SK-N-DZ (cell line): Measurements from ENCODE around the gene NEDD8.

Experiments used
- DNase-seq: peaks from one replicate; pipeline ENCODE4 v3.0.0-alpha.2; 2015; ENCODE audit warnings: low spot score

Gene NEDD8

GRCh38 chr14:24263848-24264247, 31.7 kb upstream of the NEDD8 start:
- DNase-seq, result no peak

- no peak for DNase-seq
These were observed 30.9 kb upstream of the NEDD8 start, which contains the start of gene TGM1 for GRCh38 chr14:24262821-24263733. TSS of gene TGM1 (minus strand) at chr14:24263177. CDS start at chr14:24262352, 825 bp downstream.

DNA sequence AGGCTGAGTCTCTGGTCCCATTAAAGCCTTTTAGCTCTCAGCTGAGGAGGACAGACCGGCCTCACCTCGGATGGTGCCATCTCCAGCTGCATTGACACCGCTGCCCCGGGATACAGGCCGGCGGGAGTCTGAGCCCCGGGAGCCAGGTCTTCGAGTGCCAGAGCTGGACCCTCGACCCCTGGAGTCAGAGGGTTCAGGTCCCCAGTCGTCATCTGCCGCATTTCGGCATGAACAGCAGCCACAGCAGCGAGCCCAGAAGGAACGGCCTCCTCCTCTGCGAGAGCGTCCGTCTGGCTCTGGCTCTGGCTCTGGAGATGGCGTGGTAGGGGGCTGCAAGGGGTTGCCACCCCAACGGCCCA, 29.8 kb upstream of the NEDD8 start:
- DNase-seq, result no peak

DNA sequence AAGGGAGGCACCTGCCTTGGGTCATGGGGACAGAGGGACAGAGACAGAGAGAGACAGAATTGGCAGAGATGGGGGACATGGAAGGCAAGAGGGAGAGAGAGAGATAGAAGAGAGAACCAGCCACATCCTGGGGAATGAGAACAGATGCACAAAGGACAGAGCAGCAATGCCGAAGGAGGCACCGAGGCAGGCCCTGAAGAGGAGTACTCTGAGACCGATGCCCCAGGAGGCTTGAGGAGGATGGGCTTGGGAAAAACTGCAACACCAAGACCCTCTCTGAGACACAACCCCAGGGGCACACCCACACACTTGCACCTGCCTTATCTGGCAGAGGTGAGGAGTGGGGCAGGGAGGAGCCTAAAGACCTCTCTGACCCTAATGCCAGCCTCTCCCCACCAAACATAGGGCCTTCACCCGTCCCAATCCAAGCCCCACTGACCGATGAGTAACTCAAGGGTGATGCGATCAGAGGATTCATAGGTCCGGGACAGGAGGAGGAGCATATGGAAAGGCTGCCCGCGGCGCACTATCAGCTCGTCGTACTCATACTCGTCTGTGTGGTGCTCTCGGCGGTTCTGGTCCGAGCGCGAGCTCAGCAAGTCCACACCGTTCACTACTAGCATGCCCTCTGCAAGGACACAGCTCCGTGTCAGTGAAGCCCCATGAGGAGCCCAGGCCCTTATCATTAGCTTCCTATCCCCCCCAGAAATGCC, 29.2 kb upstream of the NEDD8 start:
- DNase-seq, result no peak

DNA sequence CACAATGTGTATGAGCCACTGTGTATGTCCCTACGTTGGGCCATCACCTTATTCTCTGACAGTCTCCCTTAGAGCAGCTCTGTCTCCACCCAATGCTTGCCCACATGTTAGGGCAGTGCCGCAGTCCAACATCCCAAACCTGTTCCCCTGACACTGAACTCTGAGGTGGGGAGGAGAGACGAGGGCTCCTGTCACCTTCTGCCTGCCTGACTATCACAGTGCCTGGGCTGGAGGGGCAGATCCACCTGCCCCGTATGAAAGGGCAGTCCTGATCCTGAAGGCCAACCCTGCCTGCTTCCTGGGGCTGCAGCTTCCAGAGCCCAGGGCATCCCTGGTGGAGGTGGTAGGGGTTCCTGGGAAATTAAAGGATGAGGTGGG, 28.6 kb upstream of the NEDD8 start:
- no peak for DNase-seq

- DNase-seq, result no peak
These were observed 28.0 kb upstream of the NEDD8 start for GRCh38 chr14:24260026-24260779.

- DNase-seq, result no peak
These were observed 27.3 kb upstream of the NEDD8 start for GRCh38 chr14:24259282-24260025.

DNA sequence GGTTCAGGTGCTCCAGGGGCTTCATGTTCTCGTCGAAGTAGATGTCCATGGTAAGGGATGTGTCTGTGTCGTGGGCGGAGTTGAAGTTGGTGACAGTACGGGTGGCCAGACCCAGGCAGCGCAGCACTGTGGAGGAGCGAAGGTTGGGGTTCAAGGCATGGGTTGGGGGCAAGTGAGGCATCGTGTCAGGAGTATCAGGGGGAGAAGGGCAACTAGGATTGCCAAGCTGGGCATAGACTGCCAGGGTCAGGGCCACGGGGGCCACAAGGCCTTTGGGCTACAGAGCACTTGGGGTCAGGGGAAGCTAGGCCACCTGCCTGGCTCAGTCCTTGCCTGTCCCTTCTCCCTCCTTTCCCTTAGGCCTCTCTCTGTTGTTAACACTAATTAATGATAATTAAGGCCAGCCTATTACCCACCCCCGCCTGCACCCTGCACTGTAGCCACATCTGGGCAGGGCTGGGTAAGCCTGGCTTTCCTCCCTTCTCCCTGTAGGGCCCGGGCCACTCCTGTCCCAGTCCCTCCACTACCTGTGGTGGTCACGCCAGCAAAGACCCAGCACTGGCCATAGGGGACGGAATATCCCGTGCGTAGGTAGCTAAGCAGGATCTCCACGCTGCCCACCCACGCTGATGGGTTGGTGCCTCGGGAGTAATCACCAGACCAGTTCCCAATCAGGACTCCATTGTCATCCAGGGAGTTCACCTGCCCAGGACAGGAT, 26.5 kb upstream of the NEDD8 start:
- no peak for DNase-seq

DNA sequence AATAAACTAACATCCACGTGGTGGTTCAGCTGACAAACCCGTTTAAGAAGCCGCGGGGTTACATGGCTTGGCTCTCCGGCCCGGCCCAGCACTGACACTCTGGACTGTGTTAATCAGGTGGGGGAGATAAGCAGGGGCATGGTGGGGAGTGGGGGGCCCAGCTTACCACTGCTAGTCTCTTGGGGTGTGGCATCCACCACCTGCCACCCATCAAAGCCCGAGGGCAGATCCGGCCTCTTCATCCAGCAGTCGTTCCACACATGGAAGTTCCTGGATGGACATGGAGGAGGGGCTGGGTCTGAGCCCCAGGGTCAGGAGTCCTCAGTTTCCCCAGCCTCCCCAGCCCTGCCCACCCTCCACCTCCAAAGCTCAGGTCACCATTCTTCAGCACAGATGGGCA, 26.0 kb upstream of the NEDD8 start:
- DNase-seq, result no peak

- no peak for DNase-seq
These were observed 24.8 kb upstream of the NEDD8 start for GRCh38 chr14:24256960-24257359.

- no peak for DNase-seq
These were observed 24.0 kb upstream of the NEDD8 start for GRCh38 chr14:24255931-24256711.

DNA sequence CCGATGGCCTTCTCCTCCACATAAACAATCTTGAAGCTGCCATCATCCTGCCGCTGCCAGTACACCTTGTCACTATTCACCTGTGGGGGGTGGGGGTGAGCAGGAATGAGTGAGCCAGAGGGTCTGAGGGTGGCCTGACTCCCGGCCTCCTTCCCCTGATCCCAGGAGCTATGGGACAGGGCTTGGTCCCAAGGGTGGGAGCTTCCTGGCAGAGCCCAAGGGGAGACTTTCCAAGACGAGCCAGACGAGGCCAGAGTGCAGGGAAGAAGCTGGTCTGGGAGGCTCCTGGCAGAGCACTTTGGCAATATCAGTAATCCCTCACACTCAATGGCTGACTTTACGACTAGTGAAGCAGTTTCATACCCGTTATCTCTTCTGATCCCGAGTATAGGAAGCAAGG, 23.3 kb upstream of the NEDD8 start:
- DNase-seq, result no peak

- DNase-seq, result no peak
These were observed 22.6 kb upstream of the NEDD8 start for GRCh38 chr14:24254630-24255392.

- no peak for DNase-seq
These were observed 21.8 kb upstream of the NEDD8 start for GRCh38 chr14:24253936-24254335.

GRCh38 chr14:24252289-24253124, 20.3 kb upstream of the NEDD8 start:
- no peak for DNase-seq

DNA sequence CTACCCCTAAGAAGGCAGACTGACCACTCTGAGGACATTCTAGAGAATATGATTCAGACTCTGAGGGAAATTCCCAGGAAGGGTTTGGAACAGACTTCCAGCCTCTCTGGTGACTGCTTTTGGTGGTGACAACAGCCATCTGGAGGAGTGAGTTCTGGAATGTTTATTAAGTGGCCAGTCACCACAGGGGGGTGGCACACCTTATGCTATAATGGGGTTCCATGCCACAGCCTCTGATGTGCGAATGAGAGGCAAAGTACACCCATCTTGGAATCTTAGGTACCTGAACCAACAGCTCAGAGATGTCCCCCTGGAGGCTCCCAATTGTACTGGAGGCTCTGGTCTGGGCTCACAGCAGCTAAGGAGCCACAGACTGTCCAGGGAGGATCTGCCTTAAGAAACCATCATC, 19.7 kb upstream of the NEDD8 start:
- DNase-seq, result no peak

- DNase-seq, result no peak
These were observed 18.2 kb upstream of the NEDD8 start for GRCh38 chr14:24250354-24250753.
